K562 (cell line): ENCODE data around the gene PTTG1IP. TPM values are rescaled to one million over a fixed set of nuclear protein-coding genes. Genes with fewer than 3 reads are reported as not detected.

Source experiments
- ATAC-seq: fragments of 200-7000 bp; cut with Tn5 transposase; 3 replicates; pipeline ENCODE4 v1.9.1; 2020; ENCODE audit warnings: moderate library complexity
- BruUV-seq: library from RNA; stranded (reverse); fragments of 400-500 nt; replicated peaks from 2 replicates; lab custom pipeline; 2021; lab: Mats Ljungman, UMichigan
- CTCF ChIA-PET: fragments of 300-600 bp; formaldehyde crosslinking; extraction: SDS; loops from one replicate; lab custom pipeline; 2021; ENCODE audit warnings: low intra/inter-chr PET ratio; lab: Yijun Ruan, JAX
- POLR2A ChIA-PET: fragments of 300-600, 350-650 bp; sonication (Branson Sonifier 250); formaldehyde crosslinking; extraction: SDS; loops from one replicate; lab custom pipeline; 2021; ENCODE audit warnings: antibody characterized with exemption, inconsistent platforms; lab: Yijun Ruan, JAX
- DNase-seq, 4 experiments: peaks; one replicate each; pipeline versions ENCODE4 v3.0.0 to v3.0.0-alpha.2; 2011 to 2018; ENCODE audit warnings: low spot score in 3 of 4, mixed read lengths in 3 of 4; ENCODE audit errors: extremely low read depth in 1 of 4
- FAIRE-seq: peaks from 2 replicates; lab custom pipeline; 2011; peaks lifted over from hg19 to GRCh38; lab: Jason Lieb, UNC
- H2AFZ ChIP-seq: 2 replicates; pipeline ENCODE4 v1.6.0; 2011; ENCODE audit warnings: low read depth, low read length, control low read depth, inconsistent platforms
- H3K27ac ChIP-seq: fragments of 200-600 bp; 3 replicates; pipeline ENCODE4 v1.8.0; 2011; ENCODE audit warnings: low read depth, mild to moderate bottlenecking, control low read depth, inconsistent platforms, low read length, moderate library complexity, mixed read lengths; ENCODE audit errors: extremely low read depth
- H3K27me3 ChIP-seq, 2 experiments: fragments of 300-600 bp in 1 of 2; 2 replicates in 1 of 2; 3 replicates in 1 of 2; pipeline versions ENCODE4 v1.6.0 to v1.8.0; 2011; ENCODE audit warnings: inconsistent platforms in 2 of 2, low read length in 2 of 2, mild to moderate bottlenecking in 1 of 2, mixed read lengths in 1 of 2, moderate library complexity in 1 of 2; ENCODE audit not compliant: control insufficient read depth in 2 of 2, insufficient read depth in 2 of 2
- H3K36me3 ChIP-seq: fragments of 300-600 bp; 3 replicates; pipeline ENCODE4 v1.8.0; 2011; ENCODE audit warnings: mild to moderate bottlenecking, low read length, inconsistent platforms; ENCODE audit not compliant: control insufficient read depth, insufficient read depth
- H3K4me1 ChIP-seq, 2 experiments: fragments of 200-600 bp in 1 of 2; replicated peaks in 1 of 2; 2 replicates in 1 of 2; 3 replicates in 1 of 2; pipeline versions ENCODE4 v1.5.1 to v1.8.0; 2011; ENCODE audit warnings: inconsistent platforms in 2 of 2, low read length in 2 of 2, mild to moderate bottlenecking in 1 of 2, mixed read lengths in 1 of 2, moderate library complexity in 1 of 2; ENCODE audit not compliant: control insufficient read depth in 2 of 2, insufficient read depth in 2 of 2
- H3K4me2 ChIP-seq: 2 replicates; pipeline ENCODE4 v1.6.1; 2011; ENCODE audit warnings: low read length, control low read depth, inconsistent platforms, mixed read lengths; ENCODE audit not compliant: insufficient read depth
- H3K4me3 ChIP-seq: fragments of 200-600 bp; sonication (generic), shearing (Covaris generic); 2 replicates; pipeline ENCODE4 v1.5.1; 2016; ENCODE audit warnings: control low read depth, inconsistent platforms
- H3K79me2 ChIP-seq: fragments of 200-600 bp; 3 replicates; pipeline ENCODE4 v1.8.0; 2011; ENCODE audit warnings: low read length, inconsistent platforms; ENCODE audit not compliant: control insufficient read depth, insufficient read depth
- H3K9ac ChIP-seq, 2 experiments: 2 replicates each; pipeline versions ENCODE4 v1.6.0 to v1.6.1; 2011; ENCODE audit warnings: low read depth in 2 of 2, low read length in 2 of 2, control low read depth in 1 of 2, inconsistent platforms in 1 of 2, mild to moderate bottlenecking in 1 of 2, mixed read lengths in 1 of 2; ENCODE audit not compliant: insufficient read depth in 1 of 2
- H3K9me1 ChIP-seq: one replicate; pipeline ENCODE4 v1.6.0; 2011; ENCODE audit warnings: inconsistent platforms, mild to moderate bottlenecking, low read length, moderate library complexity; ENCODE audit not compliant: control insufficient read depth, insufficient read depth
- H3K9me3 ChIP-seq: replicated peaks from 2 replicates; pipeline ENCODE4 v1.5.1; 2011; ENCODE audit warnings: low read depth, low read length, inconsistent platforms; ENCODE audit not compliant: control insufficient read depth, insufficient read depth
- H4K20me1 ChIP-seq: replicated peaks from 2 replicates; pipeline ENCODE4 v1.6.1; 2011; ENCODE audit warnings: low read length, inconsistent platforms, mixed read lengths; ENCODE audit not compliant: control insufficient read depth, insufficient read depth
- ARID3B ChIP-seq: fragments of 250-450 bp; sonication (Bioruptor Pico); IDR thresholded peaks from 2 replicates; pipeline ENCODE4 v1.4.0; 2020; ENCODE audit warnings: borderline replicate concordance
- ATF2 ChIP-seq: sonication (generic); formaldehyde crosslinking; IDR thresholded peaks from 2 replicates; pipeline ENCODE4 v1.8.1; 2022; ENCODE audit warnings: missing genetic modification reagents
- ATF3 ChIP-seq, 2 experiments: fragments of 450-650 bp in 1 of 2; sonication (generic) in 1 of 2; formaldehyde crosslinking in 1 of 2; IDR thresholded peaks in 1 of 2; conservative IDR thresholded peaks in 1 of 2; 2 replicates each; pipeline versions ENCODE4 v1.6.1 to v1.8.1; 2016 to 2023; ENCODE audit warnings: mild to moderate bottlenecking in 2 of 2, moderate library complexity in 2 of 2, inconsistent platforms in 1 of 2, missing genetic modification reagents in 1 of 2
- FOS ChIP-seq: IDR thresholded peaks from 3 replicates; pipeline ENCODE4 v1.6.1; 2011; ENCODE audit not compliant: insufficient read length; ENCODE audit errors: extremely low read depth
- MAFK ChIP-seq: IDR thresholded peaks from 2 replicates; pipeline ENCODE4 v1.6.1; 2011; ENCODE audit warnings: low read length, improper control_type of control experiment
- MEF2A ChIP-seq: IDR thresholded peaks from 2 replicates; pipeline ENCODE4 v1.6.1; 2011; ENCODE audit warnings: low read depth, mild to moderate bottlenecking, low read length, moderate library complexity; ENCODE audit not compliant: control insufficient read depth
- POLR3A ChIP-seq: IDR thresholded peaks from 2 replicates; pipeline ENCODE4 v1.6.1; 2011; ENCODE audit warnings: borderline replicate concordance, mild to moderate bottlenecking, moderate library complexity; ENCODE audit not compliant: insufficient read length, insufficient read depth; ENCODE audit errors: extremely low read depth
- SMAD4 ChIP-seq: fragments of 250-450 bp; sonication (Bioruptor Pico); conservative IDR thresholded peaks from 2 replicates; pipeline ENCODE4 v1.8.0; 2021; ENCODE audit warnings: inconsistent platforms, mild to moderate bottlenecking, moderate library complexity
- TEAD1 ChIP-seq, 2 experiments: fragments of 450-650 bp in 1 of 2; sonication (generic) in 1 of 2; formaldehyde crosslinking; IDR thresholded peaks; 2 replicates each; pipeline versions ENCODE4 v1.4.0 to v1.8.0; 2020 to 2022; ENCODE audit warnings: mild to moderate bottlenecking in 2 of 2, missing genetic modification reagents in 1 of 2
- XRCC3 ChIP-seq: fragments of 450-650 bp; IDR thresholded peaks from 2 replicates; pipeline ENCODE4 v1.6.1; 2017; ENCODE audit warnings: mild to moderate bottlenecking, moderate library complexity
- YBX1 ChIP-seq: fragments of 450-650 bp; IDR thresholded peaks from 2 replicates; pipeline ENCODE4 v1.7.1; 2016; ENCODE audit warnings: mild to moderate bottlenecking
- ZBTB2 ChIP-seq: fragments of 450-650 bp; IDR thresholded peaks from 2 replicates; pipeline ENCODE4 v1.6.1; 2016; ENCODE audit warnings: antibody characterized with exemption
- ZFP36 ChIP-seq: fragments of 150-350 bp; IDR thresholded peaks from 2 replicates; pipeline ENCODE4 v1.6.1; 2018; ENCODE audit warnings: low read length, low read depth; ENCODE audit not compliant: partially characterized antibody
- ZNF121 ChIP-seq: sonication (generic); formaldehyde crosslinking; conservative IDR thresholded peaks from 2 replicates; pipeline ENCODE4 v1.8.0; 2022; ENCODE audit warnings: missing genetic modification reagents
- WGBS: fragments of 100-300 bp; shearing (Covaris generic); methylation state at CpG from one replicate; pipeline ENCODE4 v1.1.6; 2016; ENCODE audit warnings: low coverage, mixed read lengths; ENCODE audit not compliant: insufficient coverage; ENCODE audit errors: missing lambda C conversion rate; 5-methylcytosine and 5-hydroxymethylcytosine counted together
- in situ Hi-C: fragments of 300-500 bp; cut with MboI; formaldehyde crosslinking; loops from 4 replicates; pipeline ENCODE4 v1.15.0; 2018; ENCODE audit warnings: inconsistent platforms, mixed read lengths
- intact Hi-C: fragments of 100-400 bp; cut with micrococcal nuclease; formaldehyde crosslinking; loops from 2 replicates; pipeline ENCODE4 v1.14.2; 2022
- polyA plus RNA-seq, 8 experiments: library from polyadenylated mRNA; depleted of rRNA in 4 of 8; stranded (reverse) in 5 of 8; unstranded in 3 of 8; fragments of >200 nt; fragmentation: Nextera tagmentation in 2 of 8; fragmentation: Illumina TruSeq in 1 of 8; extraction: Ambion mirVana in 2 of 8; extraction: Trizol in 1 of 8; gene quantifications; 2 replicates each; pipeline versions ENCODE4 v1.2.1 to v1.2.3, GENCODE V29; 2011 to 2014; ENCODE audit warnings: inconsistent platforms in 1 of 8, missing spikeins in 1 of 8
- total RNA-seq, 7 experiments: library from RNA; depleted of rRNA in 6 of 7; stranded (reverse); fragments of >200 nt in 6 of 7; fragmentation: Illumina TruSeq in 2 of 7; extraction: Trizol in 2 of 7; gene quantifications; 2 replicates each; pipeline versions ENCODE4 v1.2.1 to v1.2.3, GENCODE V29; 2011 to 2021; ENCODE audit warnings: low replicate concordance in 1 of 7

PTTG1IP gene
- total and polyA plus RNA-seq, 9 of the 15 experiments (the other 6 are each of a cell fraction or from before 2014, with no cell fraction given): 5.0 to 99.3 (median 82.4) TPM

GRCh38 chr21:44869781-44870747 is 3.4 kb downstream of the PTTG1IP start:
- Histone ChIP-seq H3K9ac (peak overlapping the region; percentile 8 to 24; a peak in 3 of 4 replicates), H3K9me1 (peaks cover 26% of the 10 kb centered on the region), H3K4me1 (peaks cover 52 to 63% of the 10 kb centered on the region in 2 experiments), H2AFZ (no peak overlapping the region), H3K36me3 (peaks cover 22% of the 10 kb centered on the region; the same call in 2 of the 3 replicates), H3K79me2 (peaks cover 84% of the 10 kb centered on the region), H3K9me3 (no peaks in the 10 kb centered on the region), H4K20me1 (peaks cover 57% of the 10 kb centered on the region), H3K27ac (peak overlapping the region; percentile 67; the same call in 2 of the 3 replicates), H3K4me3 (peak overlapping the region; percentile 13; the same call in 1 of the 2 replicates), H3K27me3 (no peaks in the 10 kb centered on the region), H3K4me2 (peak overlapping the region; percentile 71)
- 14% methylated on average over 19 of the region's 19 CpGs for WGBS
- FAIRE-seq: peak; percentile 93
- DNase-seq: peak in 2 of 4 experiments; percentile 68 to 85
- in situ Hi-C loops (no loop called here), intact Hi-C loops (loop anchor here (1.0 kb wide), 1 partner anchor 15 kb away; no protein-coding TSS in a partner anchor)
- CTCF ChIA-PET: no interaction called here
- POLR2A ChIA-PET: interaction anchor here (0.7 to 1.0 kb wide), 3 partner anchors 9 to 25 kb away, joined by 3 to 7 read pairs (median 6); no protein-coding TSS in a partner anchor
- no TSS peak for BruUV-seq
- ATAC-seq: peak; percentile 52
- TF ChIP-seq YBX1 (no peak), ZBTB2 (0 out of 2 replicates have a peak, but pooled peaks have one; percentile 12), ARID3B (CRISPR knock-in tag) (no peak), SMAD4 (CRISPR knock-in tag) (peak; percentile 75), FOS (peak; percentile 44), XRCC3 (no peak), MEF2A (no peak), ATF2 (CRISPR knock-in tag) (no peak), ATF3 (IDR thresholded peaks at IDR 0.05) (peak; percentile 94), ATF3 (CRISPR knock-in tag; conservative IDR thresholded peaks at IDR 0.05) (peak; percentile 87), MAFK (0 out of 2 replicates have a peak, but pooled peaks have one; percentile 38), ZFP36 (no peak), ZNF121 (CRISPR knock-in tag) (peak; percentile 53; the same call in 1 of the 2 replicates), TEAD1 (CRISPR knock-in tag; IDR thresholded peaks at IDR 0.05) (peak in 1 of 2 experiments; percentile 92; a peak in 2 of 4 replicates), POLR3A (no peak)
